ENCODE results near the gene SAMM50.
A peak's percentile ranks its signal among the peaks of the same experiment; 100 is the strongest.

SAMM50 gene

GRCh38 chr22:43944670-43945430, 10.4 kb upstream of the SAMM50 start:
- no peak for TF ChIP-seq EZH2 (IDR thresholded peaks at IDR 0.05; ENCODE audit: borderline replicate concordance, low read length)
- TF ChIP-seq CTCF (IDR thresholded peaks at IDR 0.05; ENCODE audit: low read length): no peak
- Histone ChIP-seq H3K27me3 (ENCODE audit: insufficient read depth, low read length) (no peaks in the 10 kb centered on the region), H3K27ac (ENCODE audit: low read depth, low read length, poor library complexity, severe bottlenecking) (no peak overlapping the region), H3K9ac (ENCODE audit: low read length) (no peak overlapping the region), H3K79me2 (ENCODE audit: insufficient read depth, low read length) (no peaks in the 10 kb centered on the region), H3F3A (ENCODE audit: insufficient read depth, low read length) (no peaks in the 10 kb centered on the region), H4K20me1 (ENCODE audit: insufficient read depth, low read length) (no peaks in the 10 kb centered on the region), H2AFZ (ENCODE audit: low read length) (no peak overlapping the region), H3K4me1 (ENCODE audit: insufficient read depth, low read length, severe bottlenecking) (no peaks in the 10 kb centered on the region), H3K9me2 (ENCODE audit: low read depth, low read length) (no peaks in the 10 kb centered on the region), H3K36me3 (ENCODE audit: insufficient read depth, low read length) (no peaks in the 10 kb centered on the region), H3K9me3 (ENCODE audit: low read length) (no peaks in the 10 kb centered on the region), H3K4me3 (ENCODE audit: low read depth, low read length, poor library complexity, severe bottlenecking) (no peak overlapping the region), H3K4me2 (ENCODE audit: low read length) (no peak overlapping the region)

DNA sequence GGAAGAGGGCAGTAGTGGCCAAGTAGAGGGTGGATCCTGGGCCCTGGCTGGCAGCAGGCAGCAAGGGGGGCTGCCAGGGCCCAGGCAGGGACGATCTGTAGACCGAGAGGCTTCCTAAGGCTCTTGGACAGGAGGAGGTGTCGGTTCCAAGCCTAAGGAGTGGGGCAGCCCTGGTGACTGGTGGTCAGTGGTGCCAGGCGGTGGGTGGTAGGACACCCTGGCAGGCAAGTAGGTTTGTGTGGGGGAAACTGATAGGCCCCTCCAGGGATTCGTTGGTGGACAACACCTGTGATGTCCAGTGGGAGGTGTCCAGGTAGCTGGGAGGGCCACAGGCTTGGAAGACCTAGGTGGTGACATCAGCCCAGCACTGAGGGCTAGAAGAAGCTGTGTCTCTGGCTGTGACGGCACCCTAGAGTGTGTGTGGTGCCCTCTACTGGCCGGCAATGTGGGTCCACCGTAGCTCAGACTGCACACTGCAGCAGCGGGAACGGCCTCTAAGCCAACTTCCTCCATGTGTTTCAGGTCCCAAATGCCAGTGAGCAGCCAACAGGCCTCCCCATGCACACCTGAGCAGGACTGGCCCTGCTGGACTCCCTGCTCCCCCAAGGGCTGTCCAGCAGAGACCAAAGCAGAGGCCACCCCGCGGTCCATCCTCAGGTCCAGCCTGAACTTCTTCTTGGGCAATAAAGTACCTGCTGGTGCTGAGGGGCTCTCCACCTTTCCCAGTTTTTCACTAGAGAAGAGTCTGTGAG, 9.4 kb upstream of the SAMM50 start:
- Histone ChIP-seq H3K9ac (ENCODE audit: low read length) (no peak overlapping the region), H3K36me3 (ENCODE audit: insufficient read depth, low read length) (no peaks in the 10 kb centered on the region), H3K79me2 (ENCODE audit: insufficient read depth, low read length) (no peaks in the 10 kb centered on the region), H3K27ac (ENCODE audit: low read depth, low read length, poor library complexity, severe bottlenecking) (no peak overlapping the region), H3K4me3 (ENCODE audit: low read depth, low read length, poor library complexity, severe bottlenecking) (no peak overlapping the region), H3K4me1 (ENCODE audit: insufficient read depth, low read length, severe bottlenecking) (no peaks in the 10 kb centered on the region), H3K9me2 (ENCODE audit: low read depth, low read length) (no peaks in the 10 kb centered on the region), H3K27me3 (ENCODE audit: insufficient read depth, low read length) (no peaks in the 10 kb centered on the region), H3K4me2 (ENCODE audit: low read length) (no peak overlapping the region), H3K9me3 (ENCODE audit: low read length) (no peaks in the 10 kb centered on the region), H2AFZ (ENCODE audit: low read length) (no peak overlapping the region), H3F3A (ENCODE audit: insufficient read depth, low read length) (no peaks in the 10 kb centered on the region), H4K20me1 (ENCODE audit: insufficient read depth, low read length) (no peaks in the 10 kb centered on the region)
- TF ChIP-seq EZH2 (IDR thresholded peaks at IDR 0.05; ENCODE audit: borderline replicate concordance, low read length): no peak
- peak; percentile 81 for TF ChIP-seq CTCF (IDR thresholded peaks at IDR 0.05; ENCODE audit: low read length)

GRCh38 chr22:43946384-43946667, 8.9 kb upstream of the SAMM50 start:
- TF ChIP-seq EZH2 (IDR thresholded peaks at IDR 0.05; ENCODE audit: borderline replicate concordance, low read length) (no peak), CTCF (IDR thresholded peaks at IDR 0.05; ENCODE audit: low read length) (no peak)
- H3K27ac ChIP-seq (ENCODE audit: low read depth, low read length, poor library complexity, severe bottlenecking): no peak overlapping the region
- no peaks in the 10 kb centered on the region for H3K27me3 ChIP-seq (ENCODE audit: insufficient read depth, low read length)
- no peaks in the 10 kb centered on the region for H3K36me3 ChIP-seq (ENCODE audit: insufficient read depth, low read length)
- no peaks in the 10 kb centered on the region for H3K9me3 ChIP-seq (ENCODE audit: low read length)
- no peaks in the 10 kb centered on the region for H3F3A ChIP-seq (ENCODE audit: insufficient read depth, low read length)
- H3K79me2 ChIP-seq (ENCODE audit: insufficient read depth, low read length): no peaks in the 10 kb centered on the region
- H3K4me1 ChIP-seq (ENCODE audit: insufficient read depth, low read length, severe bottlenecking): no peaks in the 10 kb centered on the region
- no peaks in the 10 kb centered on the region for H4K20me1 ChIP-seq (ENCODE audit: insufficient read depth, low read length)
- H2AFZ ChIP-seq (ENCODE audit: low read length): no peak overlapping the region
- no peak overlapping the region for H3K4me2 ChIP-seq (ENCODE audit: low read length)
- H3K4me3 ChIP-seq (ENCODE audit: low read depth, low read length, poor library complexity, severe bottlenecking): no peak overlapping the region
- H3K9ac ChIP-seq (ENCODE audit: low read length): no peak overlapping the region
- H3K9me2 ChIP-seq (ENCODE audit: low read depth, low read length): no peaks in the 10 kb centered on the region

All from OCI-LY1 (cell line).